WTC11 (cell line): ENCODE data around the gene CLASP2.

ENCODE experiments used
- ATF1 ChIP-seq: sonication (generic); formaldehyde crosslinking; IDR thresholded peaks from 2 replicates; pipeline ENCODE4 v1.8.1; 2023; ENCODE audit warnings: mild to moderate bottlenecking, moderate library complexity, missing genetic modification reagents
- CREB1 ChIP-seq: sonication (generic); formaldehyde crosslinking; IDR thresholded peaks from 2 replicates; pipeline ENCODE4 v1.8.0; 2023; ENCODE audit warnings: mild to moderate bottlenecking, missing genetic modification reagents
- CTCF ChIP-seq: fragments of 200-600 bp; IDR thresholded peaks from 2 replicates; pipeline ENCODE4 v1.8.0; 2022; ENCODE audit warnings: antibody characterized with exemption
- E2F4 ChIP-seq: sonication (generic); formaldehyde crosslinking; IDR thresholded peaks from 2 replicates; pipeline ENCODE4 v1.8.1; 2022; ENCODE audit warnings: low read depth, mild to moderate bottlenecking, moderate library complexity, missing genetic modification reagents, borderline replicate concordance
- E2F5 ChIP-seq: sonication (generic); formaldehyde crosslinking; IDR thresholded peaks from 2 replicates; pipeline ENCODE4 v1.8.1; 2022; ENCODE audit warnings: mild to moderate bottlenecking, moderate library complexity, missing genetic modification reagents
- FOXK1 ChIP-seq: sonication (generic); formaldehyde crosslinking; IDR thresholded peaks from 2 replicates; pipeline ENCODE4 v1.8.0; 2022; ENCODE audit warnings: mild to moderate bottlenecking, moderate library complexity, missing genetic modification reagents
- FOXP1 ChIP-seq: sonication (generic); formaldehyde crosslinking; IDR thresholded peaks from 2 replicates; pipeline ENCODE4 v1.8.0; 2022; ENCODE audit warnings: missing genetic modification reagents, mild to moderate bottlenecking, moderate library complexity, borderline replicate concordance
- HMGXB4 ChIP-seq: sonication (generic); formaldehyde crosslinking; IDR thresholded peaks from 2 replicates; pipeline ENCODE4 v1.8.1; 2023; ENCODE audit warnings: mild to moderate bottlenecking, moderate library complexity, missing genetic modification reagents
- KAT7 ChIP-seq: sonication (generic); formaldehyde crosslinking; IDR thresholded peaks from 2 replicates; pipeline ENCODE4 v1.8.1; 2023; ENCODE audit warnings: missing genetic modification reagents, mild to moderate bottlenecking, borderline replicate concordance
- MAX ChIP-seq: sonication (generic); formaldehyde crosslinking; IDR thresholded peaks from 2 replicates; pipeline ENCODE4 v1.8.0; 2022; ENCODE audit warnings: mild to moderate bottlenecking, missing genetic modification reagents
- STAT6 ChIP-seq: sonication (generic); formaldehyde crosslinking; conservative IDR thresholded peaks from 2 replicates; pipeline ENCODE4 v1.8.1; 2023; ENCODE audit warnings: mild to moderate bottlenecking, low read depth, missing genetic modification reagents, moderate library complexity
- TEAD4 ChIP-seq: sonication (generic); formaldehyde crosslinking; IDR thresholded peaks from 2 replicates; pipeline ENCODE4 v1.8.0; 2022; ENCODE audit warnings: mild to moderate bottlenecking, missing genetic modification reagents
- USF2 ChIP-seq: sonication (generic); formaldehyde crosslinking; IDR thresholded peaks from 2 replicates; pipeline ENCODE4 v1.8.1; 2023; ENCODE audit warnings: mild to moderate bottlenecking, missing genetic modification reagents, moderate library complexity
- ZNF416 ChIP-seq: fragments of 250-450 bp; sonication (Bioruptor Pico); IDR thresholded peaks from 2 replicates; pipeline ENCODE4 v1.9.0; 2021; ENCODE audit warnings: mild to moderate bottlenecking, inconsistent platforms

- TF ChIP-seq FOXP1 (CRISPR knock-in tag) (no peak), CTCF (no peak), MAX (CRISPR knock-in tag) (no peak), KAT7 (CRISPR knock-in tag) (no peak), CREB1 (CRISPR knock-in tag) (no peak), TEAD4 (CRISPR knock-in tag) (no peak), ZNF416 (CRISPR knock-in tag) (no peak), STAT6 (no peak), E2F4 (CRISPR knock-in tag) (no peak), E2F5 (CRISPR knock-in tag) (no peak), FOXK1 (CRISPR knock-in tag) (no peak), HMGXB4 (no peak), ATF1 (CRISPR knock-in tag) (no peak), USF2 (CRISPR knock-in tag) (no peak)
These were observed 67.6 kb downstream of the CLASP2 start for GRCh38 chr3:33650495-33650894.
